ENCODE results near the gene SUSD6.

SUSD6 gene

DNA sequence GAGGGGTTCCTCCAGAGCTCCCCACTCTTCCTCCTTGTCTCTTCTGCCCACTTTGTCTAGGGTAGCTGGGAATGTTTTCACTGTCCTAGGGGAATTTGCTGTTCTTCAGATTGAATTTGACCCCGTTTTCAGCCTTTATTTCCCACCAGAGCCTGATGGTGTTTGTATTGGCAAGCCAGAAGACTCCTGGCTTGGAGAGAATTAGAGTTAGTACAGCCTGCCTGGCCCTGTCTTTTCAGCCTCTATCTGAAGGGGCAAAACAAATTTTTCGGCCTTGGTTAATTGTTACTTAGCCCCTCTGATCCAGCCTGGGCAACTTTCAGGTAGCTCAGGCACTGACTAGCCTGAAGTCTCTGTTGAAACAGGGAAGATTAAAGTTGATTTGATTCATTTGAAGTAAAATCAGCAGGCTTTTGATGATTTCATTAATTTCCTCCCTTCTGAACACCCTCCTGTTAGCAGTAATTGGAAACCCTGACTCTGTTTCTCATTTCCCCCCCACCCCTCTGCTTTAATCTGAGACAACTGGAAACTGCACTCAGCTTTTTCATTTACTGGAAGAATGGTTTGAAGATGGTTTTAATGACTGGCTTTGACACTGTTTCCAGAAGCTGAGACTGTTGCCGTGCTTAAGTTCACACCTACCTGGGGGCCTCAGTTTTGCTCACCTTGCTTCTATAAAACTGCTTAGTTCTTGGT, 63.3 kb downstream of the SUSD6 start:
- H3K4me3 ChIP-seq (replicated peaks; ENCODE audit: insufficient read depth, low read length) = no peak overlapping the region
- no peaks in the 10 kb centered on the region for H3K27me3 ChIP-seq (ENCODE audit: insufficient read depth, poor library complexity, severe bottlenecking)
- TF ChIP-seq REST (IDR thresholded peaks at IDR 0.05; ENCODE audit: insufficient replicate concordance, low read depth) (no peak), SPI1 (IDR thresholded peaks at IDR 0.05; ENCODE audit: borderline replicate concordance, low read depth) (no peak), POLR2AphosphoS5 (IDR thresholded peaks at IDR 0.05; ENCODE audit: low read depth) (no peak), GABPA (IDR thresholded peaks at IDR 0.05; ENCODE audit: low read depth) (no peak)
- TF ChIP-seq, protein P1, sequence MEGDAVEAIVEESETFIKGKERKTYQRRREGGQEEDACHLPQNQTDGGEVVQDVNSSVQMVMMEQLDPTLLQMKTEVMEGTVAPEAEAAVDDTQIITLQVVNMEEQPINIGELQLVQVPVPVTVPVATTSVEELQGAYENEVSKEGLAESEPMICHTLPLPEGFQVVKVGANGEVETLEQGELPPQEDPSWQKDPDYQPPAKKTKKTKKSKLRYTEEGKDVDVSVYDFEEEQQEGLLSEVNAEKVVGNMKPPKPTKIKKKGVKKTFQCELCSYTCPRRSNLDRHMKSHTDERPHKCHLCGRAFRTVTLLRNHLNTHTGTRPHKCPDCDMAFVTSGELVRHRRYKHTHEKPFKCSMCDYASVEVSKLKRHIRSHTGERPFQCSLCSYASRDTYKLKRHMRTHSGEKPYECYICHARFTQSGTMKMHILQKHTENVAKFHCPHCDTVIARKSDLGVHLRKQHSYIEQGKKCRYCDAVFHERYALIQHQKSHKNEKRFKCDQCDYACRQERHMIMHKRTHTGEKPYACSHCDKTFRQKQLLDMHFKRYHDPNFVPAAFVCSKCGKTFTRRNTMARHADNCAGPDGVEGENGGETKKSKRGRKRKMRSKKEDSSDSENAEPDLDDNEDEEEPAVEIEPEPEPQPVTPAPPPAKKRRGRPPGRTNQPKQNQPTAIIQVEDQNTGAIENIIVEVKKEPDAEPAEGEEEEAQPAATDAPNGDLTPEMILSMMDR (IDR thresholded peaks at IDR 0.05; ENCODE audit: insufficient read depth, low read length) = no peak
- H3K27ac ChIP-seq (replicated peaks) = no peak overlapping the region
- DNase-seq (ENCODE audit: low read depth in 1 of 2, low spot score in 1 of 2) = no peak

DNA sequence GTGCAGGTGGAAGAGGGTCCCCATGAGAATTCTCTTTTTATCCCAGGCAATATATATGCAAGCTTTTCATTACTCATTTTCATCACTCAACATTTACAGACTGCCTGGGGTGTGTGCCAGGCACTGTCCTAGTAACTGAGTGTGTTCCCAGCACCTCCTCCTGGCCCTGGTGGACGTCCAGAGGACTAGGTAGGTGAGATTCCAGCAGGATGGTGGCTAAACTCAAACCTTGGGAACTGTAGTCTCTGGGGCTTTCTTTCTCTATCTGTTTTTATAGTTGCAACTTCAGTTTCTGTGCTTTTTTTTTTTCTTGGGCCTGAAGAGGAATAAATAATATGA, 63.8 kb downstream of the SUSD6 start:
- H3K27me3 ChIP-seq (ENCODE audit: insufficient read depth, poor library complexity, severe bottlenecking) = no peaks in the 10 kb centered on the region
- no peak overlapping the region for H3K4me3 ChIP-seq (replicated peaks; ENCODE audit: insufficient read depth, low read length)
- no peak for TF ChIP-seq POLR2AphosphoS5 (IDR thresholded peaks at IDR 0.05; ENCODE audit: low read depth)
- TF ChIP-seq GABPA (IDR thresholded peaks at IDR 0.05; ENCODE audit: low read depth) = no peak
- TF ChIP-seq REST (IDR thresholded peaks at IDR 0.05; ENCODE audit: insufficient replicate concordance, low read depth) = no peak
- TF ChIP-seq SPI1 (IDR thresholded peaks at IDR 0.05; ENCODE audit: borderline replicate concordance, low read depth) = no peak
- no peak overlapping the region for H3K27ac ChIP-seq (replicated peaks)
- DNase-seq (ENCODE audit: low read depth in 1 of 2, low spot score in 1 of 2) = no peak

GRCh38 chr14:69675877-69676416, 64.6 kb downstream of the SUSD6 start:
- no peak overlapping the region for H3K27ac ChIP-seq (replicated peaks)
- no peaks in the 10 kb centered on the region for H3K27me3 ChIP-seq (ENCODE audit: insufficient read depth, poor library complexity, severe bottlenecking)
- no peak for DNase-seq (ENCODE audit: low read depth in 1 of 2, low spot score in 1 of 2)
- TF ChIP-seq, protein P1 (IDR thresholded peaks at IDR 0.05; ENCODE audit: insufficient read depth, low read length) = no peak
- no peak for TF ChIP-seq GABPA (IDR thresholded peaks at IDR 0.05; ENCODE audit: low read depth)
- TF ChIP-seq REST (IDR thresholded peaks at IDR 0.05; ENCODE audit: insufficient replicate concordance, low read depth) = no peak
- TF ChIP-seq POLR2AphosphoS5 (IDR thresholded peaks at IDR 0.05; ENCODE audit: low read depth) = no peak
- no peak for TF ChIP-seq SPI1 (IDR thresholded peaks at IDR 0.05; ENCODE audit: borderline replicate concordance, low read depth)
- no peak overlapping the region for H3K4me3 ChIP-seq (replicated peaks; ENCODE audit: insufficient read depth, low read length)
